HepG2 (cell line): Measurements from ENCODE around the gene TMEM9B. TPM values are rescaled to one million over a fixed set of nuclear protein-coding genes. Genes with fewer than 3 reads are reported as not detected.

Experiments used
- CHCHD3 ChIP-seq: sonication (generic); formaldehyde crosslinking; IDR thresholded peaks from 2 replicates; pipeline ENCODE4 v1.8.0; 2022; ENCODE audit warnings: mild to moderate bottlenecking, missing genetic modification reagents, moderate library complexity
- DNMT1 ChIP-seq: sonication (generic); formaldehyde crosslinking; IDR thresholded peaks from 2 replicates; pipeline ENCODE4 v1.5.1; 2020; ENCODE audit warnings: mild to moderate bottlenecking, missing genetic modification reagents
- DPF2 ChIP-seq: sonication (generic); formaldehyde crosslinking; IDR thresholded peaks from 2 replicates; pipeline ENCODE4 v1.4.0; 2020; ENCODE audit warnings: mild to moderate bottlenecking, low read depth, missing genetic modification reagents, borderline replicate concordance
- ETV5 ChIP-seq: IDR thresholded peaks from 2 replicates; pipeline ENCODE4 v1.6.1; 2018; ENCODE audit warnings: missing biosample characterization, missing genetic modification reagents, inconsistent platforms, borderline replicate concordance
- FOXA3 ChIP-seq: IDR thresholded peaks from 2 replicates; pipeline ENCODE4 v1.6.1; 2016; ENCODE audit warnings: missing genetic modification reagents, missing compliant biosample characterization
- KAT2B ChIP-seq: fragments of 150-350 bp; IDR thresholded peaks from 2 replicates; pipeline ENCODE4 v1.6.1; 2014; ENCODE audit warnings: low read depth, low read length, borderline replicate concordance
- KLF9 ChIP-seq: IDR thresholded peaks from 2 replicates; pipeline ENCODE4 v1.6.1; 2016; ENCODE audit warnings: low read depth
- NCOA5 ChIP-seq: sonication (generic); formaldehyde crosslinking; IDR thresholded peaks from 2 replicates; pipeline ENCODE4 v1.4.0; 2020; ENCODE audit warnings: missing genetic modification reagents
- PAF1 ChIP-seq: IDR thresholded peaks from 2 replicates; pipeline ENCODE4 v1.6.1; 2016; ENCODE audit warnings: missing genetic modification reagents, missing compliant biosample characterization
- SNAI1 ChIP-seq: sonication (generic); formaldehyde crosslinking; IDR thresholded peaks from 2 replicates; pipeline ENCODE4 v1.5.0; 2020; ENCODE audit warnings: mild to moderate bottlenecking, missing genetic modification reagents, borderline replicate concordance
- SP2 ChIP-seq: sonication (generic); formaldehyde crosslinking; IDR thresholded peaks from 2 replicates; pipeline ENCODE4 v1.5.1; 2020; ENCODE audit warnings: mild to moderate bottlenecking, missing genetic modification reagents
- SP5 ChIP-seq: IDR thresholded peaks from 2 replicates; pipeline ENCODE4 v1.6.1; 2016; ENCODE audit warnings: low read depth, borderline replicate concordance
- TEAD2 ChIP-seq: sonication (generic); formaldehyde crosslinking; IDR thresholded peaks from 2 replicates; pipeline ENCODE4 v1.9.0; 2021; ENCODE audit warnings: missing genetic modification reagents
- TOPORS ChIP-seq: sonication (generic); formaldehyde crosslinking; IDR thresholded peaks from 2 replicates; pipeline ENCODE4 v1.8.0; 2023; ENCODE audit warnings: mild to moderate bottlenecking, missing genetic modification reagents
- ZNF296 ChIP-seq: sonication (generic); formaldehyde crosslinking; conservative IDR thresholded peaks from 2 replicates; pipeline ENCODE4 v1.5.0; 2020; ENCODE audit warnings: mild to moderate bottlenecking, missing genetic modification reagents
- ZNF563 ChIP-seq: sonication (generic); formaldehyde crosslinking; IDR thresholded peaks from 2 replicates; pipeline ENCODE4 v1.8.0; 2022; ENCODE audit warnings: mild to moderate bottlenecking, moderate library complexity, missing genetic modification reagents
- ZNF619 ChIP-seq: sonication (generic); formaldehyde crosslinking; IDR thresholded peaks from 2 replicates; pipeline ENCODE4 v1.4.0; 2020; ENCODE audit warnings: mild to moderate bottlenecking, missing genetic modification reagents
- ZNF670 ChIP-seq: sonication (generic); formaldehyde crosslinking; IDR thresholded peaks from 2 replicates; pipeline ENCODE4 v1.8.0; 2022; ENCODE audit warnings: mild to moderate bottlenecking, missing genetic modification reagents, borderline replicate concordance
- polyA plus RNA-seq, 8 experiments: library from polyadenylated mRNA; depleted of rRNA in 3 of 8; stranded (reverse) in 7 of 8; unstranded in 1 of 8; fragments of >200 nt; fragmentation: Illumina TruSeq in 4 of 8; extraction: Trizol in 4 of 8; gene quantifications; 2 replicates each; pipeline versions ENCODE4 v1.2.1 to v1.2.3, GENCODE V29; 2011 to 2016; ENCODE audit warnings: low read depth in 4 of 8, missing spikeins in 1 of 8, mixed read lengths in 1 of 8; ENCODE audit not compliant: insufficient read depth in 1 of 8
- total RNA-seq, 5 experiments: library from RNA; depleted of rRNA; stranded (reverse); fragments of >200 nt; fragmentation: Illumina TruSeq; extraction: Trizol; gene quantifications; 2 replicates each; pipeline ENCODE4 v1.2.3, GENCODE V29; 2016; ENCODE audit warnings: low read depth in 1 of 5
- TF ChIP-seq, protein P1 (sequence below): sonication (generic); formaldehyde crosslinking; IDR thresholded peaks from 2 replicates; pipeline ENCODE4 v1.5.1; 2020; ENCODE audit warnings: missing genetic modification reagents, mild to moderate bottlenecking, borderline replicate concordance
- TF ChIP-seq, protein P2 (sequence below): sonication (generic); formaldehyde crosslinking; IDR thresholded peaks from 2 replicates; pipeline ENCODE4 v1.4.0; 2020; ENCODE audit warnings: mild to moderate bottlenecking, missing genetic modification reagents
- TF ChIP-seq, protein P3 (sequence below): sonication (generic); formaldehyde crosslinking; IDR thresholded peaks from 2 replicates; pipeline ENCODE4 v1.4.0; 2020; ENCODE audit warnings: mild to moderate bottlenecking, missing genetic modification reagents

Gene TMEM9B
- total and polyA plus RNA-seq, 2 of the 13 experiments (the other 11 are each of a cell fraction or from before 2014, with no cell fraction given) = 12.4 to 20.8 TPM

DNA sequence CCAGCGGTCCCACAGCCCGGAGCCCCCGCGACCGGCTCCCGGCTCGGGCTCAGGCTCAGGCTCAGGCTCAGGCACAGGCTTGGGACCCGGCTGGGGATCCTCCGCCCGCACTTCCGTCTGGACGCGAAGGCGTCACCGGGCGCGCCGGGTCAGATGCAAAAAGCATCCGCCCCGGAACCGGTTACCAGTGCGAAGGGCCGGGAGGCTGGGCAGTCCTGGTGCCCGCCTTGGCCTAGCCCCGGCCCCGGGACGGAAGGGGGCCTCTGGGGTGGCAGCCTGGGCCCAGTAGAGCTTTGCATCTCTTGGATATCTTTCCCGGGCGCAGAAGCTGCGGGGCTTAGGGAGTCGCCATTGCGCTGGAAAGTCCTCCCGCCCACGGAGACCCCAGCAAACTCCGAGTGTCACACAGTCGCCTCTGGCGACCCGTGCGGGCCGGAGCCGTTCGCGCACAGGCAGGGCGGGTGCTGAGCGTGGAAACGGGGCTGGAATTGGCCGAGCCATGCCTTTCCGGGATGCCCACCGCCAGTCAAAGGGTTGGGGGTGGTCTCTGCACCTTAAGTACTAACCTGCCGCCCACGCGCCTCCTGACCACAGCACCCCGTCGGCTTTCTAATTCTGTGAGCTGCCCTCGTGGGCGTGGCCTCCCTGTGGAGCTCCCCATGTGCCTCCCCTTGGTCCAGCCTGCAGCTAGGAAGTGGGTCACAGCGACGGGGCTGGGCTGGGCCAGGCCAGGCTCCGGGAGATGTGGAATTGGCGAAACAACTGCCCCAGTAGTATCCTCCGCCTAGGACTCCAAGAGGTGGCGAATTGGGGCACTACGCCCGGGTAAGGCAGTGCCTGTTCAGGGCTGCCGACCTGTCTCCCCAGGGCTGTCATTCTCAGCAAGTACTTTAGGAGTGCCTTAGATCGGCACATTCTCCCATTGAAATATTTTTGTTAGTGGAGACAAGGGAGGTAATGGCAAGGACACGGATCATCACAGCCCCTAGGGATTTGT, at the start of gene TMEM9B (continued):
- TF ChIP-seq, protein P1, sequence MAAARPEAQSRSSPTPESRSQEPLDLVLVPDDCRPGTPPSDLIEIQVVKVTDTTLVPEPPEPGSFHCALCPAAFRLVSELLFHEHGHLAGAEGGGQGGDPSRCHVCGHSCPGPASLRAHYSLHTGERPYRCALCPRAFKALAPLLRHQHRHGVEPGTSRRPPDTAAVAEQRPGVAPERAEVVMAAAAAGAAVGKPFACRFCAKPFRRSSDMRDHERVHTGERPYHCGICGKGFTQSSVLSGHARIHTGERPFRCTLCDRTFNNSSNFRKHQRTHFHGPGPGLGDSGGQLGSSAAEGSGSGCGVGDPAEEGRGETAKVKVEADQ (CRISPR knock-in tag) = 0 out of 2 replicates have a peak, but pooled peaks have one; percentile 35
- peak; percentile 91 for TF ChIP-seq ZNF670 (CRISPR knock-in tag)
- peak; percentile 75; the same call in 1 of the 2 replicates for TF ChIP-seq ETV5 (CRISPR knock-in tag)
- TF ChIP-seq SP5 (CRISPR knock-in tag) = peak; percentile 44; the same call in 1 of the 2 replicates
- TF ChIP-seq, protein P2, sequence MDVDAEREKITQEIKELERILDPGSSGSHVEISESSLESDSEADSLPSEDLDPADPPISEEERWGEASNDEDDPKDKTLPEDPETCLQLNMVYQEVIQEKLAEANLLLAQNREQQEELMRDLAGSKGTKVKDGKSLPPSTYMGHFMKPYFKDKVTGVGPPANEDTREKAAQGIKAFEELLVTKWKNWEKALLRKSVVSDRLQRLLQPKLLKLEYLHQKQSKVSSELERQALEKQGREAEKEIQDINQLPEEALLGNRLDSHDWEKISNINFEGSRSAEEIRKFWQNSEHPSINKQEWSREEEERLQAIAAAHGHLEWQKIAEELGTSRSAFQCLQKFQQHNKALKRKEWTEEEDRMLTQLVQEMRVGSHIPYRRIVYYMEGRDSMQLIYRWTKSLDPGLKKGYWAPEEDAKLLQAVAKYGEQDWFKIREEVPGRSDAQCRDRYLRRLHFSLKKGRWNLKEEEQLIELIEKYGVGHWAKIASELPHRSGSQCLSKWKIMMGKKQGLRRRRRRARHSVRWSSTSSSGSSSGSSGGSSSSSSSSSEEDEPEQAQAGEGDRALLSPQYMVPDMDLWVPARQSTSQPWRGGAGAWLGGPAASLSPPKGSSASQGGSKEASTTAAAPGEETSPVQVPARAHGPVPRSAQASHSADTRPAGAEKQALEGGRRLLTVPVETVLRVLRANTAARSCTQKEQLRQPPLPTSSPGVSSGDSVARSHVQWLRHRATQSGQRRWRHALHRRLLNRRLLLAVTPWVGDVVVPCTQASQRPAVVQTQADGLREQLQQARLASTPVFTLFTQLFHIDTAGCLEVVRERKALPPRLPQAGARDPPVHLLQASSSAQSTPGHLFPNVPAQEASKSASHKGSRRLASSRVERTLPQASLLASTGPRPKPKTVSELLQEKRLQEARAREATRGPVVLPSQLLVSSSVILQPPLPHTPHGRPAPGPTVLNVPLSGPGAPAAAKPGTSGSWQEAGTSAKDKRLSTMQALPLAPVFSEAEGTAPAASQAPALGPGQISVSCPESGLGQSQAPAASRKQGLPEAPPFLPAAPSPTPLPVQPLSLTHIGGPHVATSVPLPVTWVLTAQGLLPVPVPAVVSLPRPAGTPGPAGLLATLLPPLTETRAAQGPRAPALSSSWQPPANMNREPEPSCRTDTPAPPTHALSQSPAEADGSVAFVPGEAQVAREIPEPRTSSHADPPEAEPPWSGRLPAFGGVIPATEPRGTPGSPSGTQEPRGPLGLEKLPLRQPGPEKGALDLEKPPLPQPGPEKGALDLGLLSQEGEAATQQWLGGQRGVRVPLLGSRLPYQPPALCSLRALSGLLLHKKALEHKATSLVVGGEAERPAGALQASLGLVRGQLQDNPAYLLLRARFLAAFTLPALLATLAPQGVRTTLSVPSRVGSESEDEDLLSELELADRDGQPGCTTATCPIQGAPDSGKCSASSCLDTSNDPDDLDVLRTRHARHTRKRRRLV (CRISPR knock-in tag) = peak; percentile 39; the same call in 1 of the 2 replicates
- TF ChIP-seq ZNF296 (CRISPR knock-in tag) = no peak
- no peak for TF ChIP-seq ZNF619 (CRISPR knock-in tag)
- no peak for TF ChIP-seq PAF1 (CRISPR knock-in tag)
- 0 out of 2 replicates have a peak, but pooled peaks have one; percentile 59 for TF ChIP-seq TEAD2 (CRISPR knock-in tag)
- peak; percentile 77 for TF ChIP-seq SP2 (CRISPR knock-in tag)
- TF ChIP-seq CHCHD3 (CRISPR knock-in tag) = no peak
- no peak for TF ChIP-seq SNAI1 (CRISPR knock-in tag)
- TF ChIP-seq KAT2B = no peak
- TF ChIP-seq DNMT1 (CRISPR knock-in tag) = peak; percentile 41; the same call in 1 of the 2 replicates
- TF ChIP-seq NCOA5 = no peak
- peak; percentile 34; the same call in 1 of the 2 replicates for TF ChIP-seq KLF9 (CRISPR knock-in tag)
- no peak for TF ChIP-seq DPF2
- TF ChIP-seq ZNF563 (CRISPR knock-in tag) = peak; percentile 24; the same call in 1 of the 2 replicates
- TF ChIP-seq FOXA3 (CRISPR knock-in tag) = no peak
- TF ChIP-seq TOPORS (CRISPR knock-in tag) = 0 out of 2 replicates have a peak, but pooled peaks have one; percentile 48
- TF ChIP-seq, protein P3, sequence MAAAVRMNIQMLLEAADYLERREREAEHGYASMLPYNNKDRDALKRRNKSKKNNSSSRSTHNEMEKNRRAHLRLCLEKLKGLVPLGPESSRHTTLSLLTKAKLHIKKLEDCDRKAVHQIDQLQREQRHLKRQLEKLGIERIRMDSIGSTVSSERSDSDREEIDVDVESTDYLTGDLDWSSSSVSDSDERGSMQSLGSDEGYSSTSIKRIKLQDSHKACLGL (CRISPR knock-in tag) = peak; percentile 64
- TF ChIP-seq, all 625 proteins: peak for 269
